Mammary epithelial cell (primary cell): ENCODE results near the gene SAFB.

Experiments
- EZH2 ChIP-seq: IDR thresholded peaks from 2 replicates; pipeline ENCODE4 v1.6.1; 2012; ENCODE audit warnings: low read length, inconsistent platforms, borderline replicate concordance
- TF ChIP-seq, protein P1 (sequence below), 2 donors: IDR thresholded peaks in 1 of 2; conservative IDR thresholded peaks in 1 of 2; 2 replicates each; pipeline ENCODE4 v1.5.1; 2011 to 2012; ENCODE audit warnings: inconsistent platforms in 2 of 2, low read length in 2 of 2, mild to moderate bottlenecking in 2 of 2, control low read depth in 1 of 2, low read depth in 1 of 2; ENCODE audit not compliant: insufficient read depth in 1 of 2; ENCODE audit errors: extremely low read depth in 1 of 2

DNA sequence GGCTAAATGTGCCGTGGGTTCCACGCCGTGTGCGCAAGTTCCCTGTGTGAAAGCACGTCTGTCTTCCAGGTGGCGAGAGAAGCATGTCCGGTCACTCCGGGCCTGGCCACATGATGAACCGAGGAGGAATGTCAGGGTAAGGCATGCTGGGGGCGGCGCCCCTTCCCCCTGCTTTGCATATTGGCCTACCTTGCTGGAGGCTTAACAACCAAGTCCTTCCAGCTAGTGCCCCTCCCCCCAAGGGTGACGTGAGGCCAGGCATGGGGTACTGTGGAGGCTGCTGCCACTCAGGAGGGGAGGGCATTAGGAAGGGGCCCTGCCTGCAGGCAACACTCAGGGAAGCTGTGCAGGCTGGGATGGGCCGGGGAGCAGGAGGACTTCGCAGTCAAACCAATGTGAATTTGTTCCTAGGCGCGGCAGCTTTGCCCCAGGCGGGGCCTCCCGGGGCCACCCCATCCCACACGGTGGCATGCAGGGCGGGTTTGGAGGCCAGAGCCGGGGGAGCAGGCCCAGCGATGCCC lies 44.9 kb downstream of the SAFB start:
- TF ChIP-seq, protein P1, sequence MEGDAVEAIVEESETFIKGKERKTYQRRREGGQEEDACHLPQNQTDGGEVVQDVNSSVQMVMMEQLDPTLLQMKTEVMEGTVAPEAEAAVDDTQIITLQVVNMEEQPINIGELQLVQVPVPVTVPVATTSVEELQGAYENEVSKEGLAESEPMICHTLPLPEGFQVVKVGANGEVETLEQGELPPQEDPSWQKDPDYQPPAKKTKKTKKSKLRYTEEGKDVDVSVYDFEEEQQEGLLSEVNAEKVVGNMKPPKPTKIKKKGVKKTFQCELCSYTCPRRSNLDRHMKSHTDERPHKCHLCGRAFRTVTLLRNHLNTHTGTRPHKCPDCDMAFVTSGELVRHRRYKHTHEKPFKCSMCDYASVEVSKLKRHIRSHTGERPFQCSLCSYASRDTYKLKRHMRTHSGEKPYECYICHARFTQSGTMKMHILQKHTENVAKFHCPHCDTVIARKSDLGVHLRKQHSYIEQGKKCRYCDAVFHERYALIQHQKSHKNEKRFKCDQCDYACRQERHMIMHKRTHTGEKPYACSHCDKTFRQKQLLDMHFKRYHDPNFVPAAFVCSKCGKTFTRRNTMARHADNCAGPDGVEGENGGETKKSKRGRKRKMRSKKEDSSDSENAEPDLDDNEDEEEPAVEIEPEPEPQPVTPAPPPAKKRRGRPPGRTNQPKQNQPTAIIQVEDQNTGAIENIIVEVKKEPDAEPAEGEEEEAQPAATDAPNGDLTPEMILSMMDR (conservative IDR thresholded peaks at IDR 0.05 in 1 of 2, IDR thresholded peaks at IDR 0.05 in 1 of 2; ENCODE audit: extremely low read depth in 1 of 2, insufficient read depth in 1 of 2, low read depth in 1 of 2, low read length in 2 of 2), result no peak
- no peak for TF ChIP-seq EZH2
